GM21515 (cell line): ENCODE results near the gene OR3A2.
"Not testable (repeated sequence)": the region's sequence is repeated elsewhere in the genome, so short reads cannot be mapped to it uniquely, and the experiment has no call there.

Experiments used
- ATAC-seq: cut with Tn5 transposase; IDR thresholded peaks from one replicate; pipeline ENCODE4 v1.9.1; 2021; ENCODE audit not compliant: unreplicated experiment

OR3A2 gene

DNA sequence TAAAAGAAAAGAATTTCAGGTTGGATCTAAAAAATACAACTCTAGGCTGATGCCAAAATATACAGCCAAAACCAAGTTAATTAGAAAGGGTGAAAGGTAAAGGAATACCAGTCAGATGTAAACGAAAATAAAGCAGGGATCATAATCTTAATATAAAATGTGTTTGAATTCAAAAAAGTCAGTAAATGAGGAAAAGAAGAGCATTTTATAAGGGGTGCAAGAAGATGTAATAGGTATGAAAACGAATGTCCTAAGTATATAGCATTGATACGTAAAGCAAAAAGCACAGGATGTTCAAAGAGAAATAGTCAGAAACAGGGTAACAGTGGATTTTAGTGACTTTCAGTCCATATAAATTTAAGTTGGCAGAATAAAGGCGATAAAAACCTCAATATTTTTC, 90.5 kb downstream of the OR3A2 start:
- ATAC-seq = no peak

DNA sequence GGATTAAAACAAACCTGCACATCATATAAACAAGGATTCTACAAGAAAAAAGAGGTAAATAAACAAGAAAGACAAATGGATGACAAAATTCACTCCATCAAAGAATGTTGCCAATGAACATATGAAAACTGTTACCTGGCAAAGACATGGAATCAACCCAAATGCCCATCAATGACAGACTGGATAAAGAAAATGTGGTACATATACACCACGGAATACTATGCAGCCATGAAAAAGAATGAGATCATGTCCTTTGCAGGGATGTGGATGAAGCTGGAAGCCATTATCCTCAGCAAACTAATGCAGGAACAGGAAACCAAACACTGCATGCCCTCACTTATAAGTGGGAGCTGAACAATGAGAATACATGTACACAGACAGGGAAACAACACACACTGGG, 92.6 kb downstream of the OR3A2 start:
- not testable (repeated sequence) for ATAC-seq

DNA sequence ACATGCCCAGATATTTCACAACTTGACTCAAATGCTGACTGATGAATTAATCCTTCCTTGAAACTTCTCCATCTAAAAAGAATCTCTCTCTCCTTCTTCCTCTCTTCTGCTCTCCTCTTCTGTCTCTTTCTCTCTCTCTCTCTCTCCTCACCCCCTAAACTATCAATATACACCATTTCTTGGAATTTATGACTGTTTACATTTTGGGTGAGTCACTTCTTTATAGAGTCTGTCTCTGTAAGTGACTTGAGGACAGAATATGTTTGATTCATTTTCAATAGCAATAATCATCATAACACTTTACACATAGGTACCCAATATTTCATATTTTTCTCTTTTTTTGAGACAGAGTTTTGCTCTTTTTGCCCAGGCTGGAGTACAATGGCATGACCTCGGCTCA, 103.2 kb downstream of the OR3A2 start:
- no peak for ATAC-seq

DNA sequence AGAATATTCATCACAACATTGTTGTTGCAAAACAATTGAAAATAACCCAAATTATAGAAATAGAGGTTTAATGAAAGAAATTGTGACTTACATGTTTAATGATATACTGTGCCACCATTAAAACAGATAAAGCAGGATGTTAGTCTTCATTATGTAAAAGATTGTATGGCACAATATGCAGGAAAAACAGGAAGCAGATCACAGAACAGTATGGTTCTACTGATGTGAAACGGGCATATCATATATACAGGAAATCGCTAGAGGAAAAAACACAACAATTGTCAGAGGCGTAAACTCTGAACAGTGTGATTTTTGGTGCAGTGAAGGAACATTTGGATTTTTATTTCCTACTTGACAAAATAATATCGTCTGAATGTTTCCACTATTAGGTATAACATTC, 110.0 kb downstream of the OR3A2 start:
- no peak for ATAC-seq

GRCh38 chr17:3271072-3271848, 114.8 kb downstream of the OR3A2 start:
- ATAC-seq = no peak

- ATAC-seq = no peak
Measured at GRCh38 chr17:3260600-3260999, 125.5 kb downstream of the OR3A2 start.

GRCh38 chr17:3260163-3260562, 125.9 kb downstream of the OR3A2 start:
- no peak for ATAC-seq

DNA sequence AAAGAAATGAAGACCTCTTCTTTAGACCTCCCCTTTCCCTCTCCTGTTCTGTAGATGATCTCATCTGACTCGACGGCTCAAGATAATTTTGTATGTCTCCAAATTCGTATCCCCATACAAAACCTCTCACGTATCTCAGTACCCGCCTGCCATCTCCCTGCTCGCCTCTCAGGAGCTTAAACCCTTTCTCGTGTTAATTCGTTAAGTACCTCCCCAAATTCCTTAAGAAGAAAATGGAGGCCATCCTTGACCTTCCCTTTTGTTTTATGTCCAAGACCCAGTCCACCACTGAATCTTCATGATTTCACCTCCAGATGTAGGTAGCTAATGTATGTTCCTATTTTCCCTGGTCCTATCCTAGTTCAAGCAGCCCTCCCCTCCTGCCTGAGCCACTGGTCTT, 129.5 kb downstream of the OR3A2 start:
- no peak for ATAC-seq

DNA sequence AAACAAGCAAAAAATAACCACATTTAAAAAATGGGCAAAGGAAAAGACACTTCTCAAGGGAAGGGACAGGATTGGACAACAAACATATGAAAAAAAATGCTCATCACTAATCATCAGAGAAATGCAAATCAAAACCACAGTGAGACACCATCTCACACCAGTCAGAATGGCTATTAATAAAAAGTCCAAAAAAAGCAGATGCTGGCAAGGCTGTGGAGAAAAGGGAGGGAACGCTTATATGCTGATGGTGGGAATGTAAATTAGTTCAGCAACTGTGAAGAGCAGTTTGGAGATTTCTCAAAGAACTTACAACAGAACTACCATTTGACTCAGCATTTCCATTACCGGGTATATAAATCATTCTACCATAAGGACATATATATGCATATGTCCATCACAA, 137.1 kb downstream of the OR3A2 start:
- not testable (repeated sequence) for ATAC-seq

DNA sequence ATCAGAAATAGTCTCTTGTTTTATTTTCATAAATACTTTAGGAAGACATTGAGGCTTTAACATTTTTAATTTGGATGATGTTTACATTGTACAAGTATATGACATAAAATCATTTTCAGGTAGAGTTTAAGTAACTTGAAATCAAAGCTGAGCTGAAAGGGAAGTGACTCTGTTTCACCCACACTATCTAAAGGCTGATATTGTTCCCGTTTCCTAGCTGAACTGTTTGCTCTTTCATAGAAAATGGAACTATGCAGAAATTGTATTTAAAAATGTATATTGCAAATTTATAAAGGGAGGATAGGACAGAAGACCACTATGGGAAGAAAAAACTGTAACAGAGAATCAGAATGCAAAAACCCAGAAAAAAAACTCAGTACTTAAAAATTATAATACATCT, 141.3 kb downstream of the OR3A2 start:
- not testable (repeated sequence) for ATAC-seq

DNA sequence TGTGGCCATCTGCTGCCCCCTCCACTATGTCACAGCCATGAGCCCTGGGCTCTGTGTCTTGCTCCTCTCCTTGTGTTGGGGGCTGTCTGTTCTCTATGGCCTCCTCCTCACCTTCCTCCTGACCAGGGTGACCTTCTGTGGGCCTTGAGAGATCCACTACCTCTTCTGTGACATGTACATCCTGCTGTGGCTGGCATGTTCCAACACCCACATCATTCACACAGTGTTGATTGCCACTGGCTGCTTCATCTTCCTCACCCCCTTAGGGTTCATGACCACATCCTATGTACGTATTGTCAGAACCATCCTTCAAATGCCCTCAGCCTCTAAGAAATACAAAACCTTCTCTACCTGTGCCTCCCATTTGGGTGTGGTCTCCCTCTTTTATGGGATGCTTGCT, 145.1 kb downstream of the OR3A2 start:
- not testable (repeated sequence) for ATAC-seq

GRCh38 chr17:3238685-3239084, 147.4 kb downstream of the OR3A2 start:
- ATAC-seq = not testable (repeated sequence)

GRCh38 chr17:3232300-3232699, 153.8 kb downstream of the OR3A2 start:
- not testable (repeated sequence) for ATAC-seq
